KBM-7 (cell line): ENCODE results near the gene FGFRL1.

Experiments
- DNase-seq: peaks from one replicate; pipeline ENCODE4 v3.0.0-alpha.2; 2015
- in situ Hi-C: fragments of 300-500 bp; cut with MboI; formaldehyde crosslinking; loops from 2 replicates; pipeline ENCODE4 v1.14.3; 2020; ENCODE audit warnings: low sequenced_read_pairs, low pct_unique_long_range_greater_than_20kb, mixed read lengths

The FGFRL1 gene

GRCh38 chr4:1011022-1011665 is at the start of gene FGFRL1:
Gene FGFRL1, plus strand, starts transcription at chr4:1011626. Its CDS starts 860 bp downstream, at chr4:1012486.
- in situ Hi-C loops, result no loop called here
- peak; percentile 51 for DNase-seq

GRCh38 chr4:962231-963208 is 48.9 kb upstream of the FGFRL1 start:
- DNase-seq, result no peak
- in situ Hi-C loops, result no loop called here

GRCh38 chr4:963276-964225 is 47.9 kb upstream of the FGFRL1 start:
- DNase-seq, result no peak
- in situ Hi-C loops, result no loop called here

GRCh38 chr4:964346-965025 is 46.9 kb upstream of the FGFRL1 start:
- DNase-seq, result no peak
- in situ Hi-C loops, result no loop called here

- in situ Hi-C loops, result no loop called here
- no peak for DNase-seq
Measured at GRCh38 chr4:965048-965765, 46.2 kb upstream of the FGFRL1 start.

GRCh38 chr4:965766-966134 is 45.7 kb upstream of the FGFRL1 start:
- in situ Hi-C loops, result no loop called here
- DNase-seq, result no peak

GRCh38 chr4:966266-967112 is 44.9 kb upstream of the FGFRL1 start:
- DNase-seq, result no peak
- in situ Hi-C loops, result no loop called here

GRCh38 chr4:967113-968104 is 44.0 kb upstream of the FGFRL1 start:
- no peak for DNase-seq
- in situ Hi-C loops, result no loop called here

- in situ Hi-C loops, result no loop called here
- DNase-seq, result no peak
Measured at GRCh38 chr4:968221-968620, 43.2 kb upstream of the FGFRL1 start.

- in situ Hi-C loops, result no loop called here
- no peak for DNase-seq
Measured at GRCh38 chr4:968621-969394, 42.6 kb upstream of the FGFRL1 start.

- DNase-seq, result no peak
- in situ Hi-C loops, result no loop called here
Measured at GRCh38 chr4:970046-970745, 41.2 kb upstream of the FGFRL1 start.

- DNase-seq, result no peak
- in situ Hi-C loops, result no loop called here
Measured at GRCh38 chr4:970854-971520, 40.4 kb upstream of the FGFRL1 start.

GRCh38 chr4:971666-972500 is 39.5 kb upstream of the FGFRL1 start:
- in situ Hi-C loops, result no loop called here
- DNase-seq, result no peak
